Fibroblast of gingiva (primary cell): ENCODE measurements around the gene CHN1.

ENCODE experiments used
- DNase-seq: peaks from one replicate; pipeline ENCODE4 v3.0.0-alpha.2; 2011; ENCODE audit warnings: low read depth

CHN1 gene

DNA sequence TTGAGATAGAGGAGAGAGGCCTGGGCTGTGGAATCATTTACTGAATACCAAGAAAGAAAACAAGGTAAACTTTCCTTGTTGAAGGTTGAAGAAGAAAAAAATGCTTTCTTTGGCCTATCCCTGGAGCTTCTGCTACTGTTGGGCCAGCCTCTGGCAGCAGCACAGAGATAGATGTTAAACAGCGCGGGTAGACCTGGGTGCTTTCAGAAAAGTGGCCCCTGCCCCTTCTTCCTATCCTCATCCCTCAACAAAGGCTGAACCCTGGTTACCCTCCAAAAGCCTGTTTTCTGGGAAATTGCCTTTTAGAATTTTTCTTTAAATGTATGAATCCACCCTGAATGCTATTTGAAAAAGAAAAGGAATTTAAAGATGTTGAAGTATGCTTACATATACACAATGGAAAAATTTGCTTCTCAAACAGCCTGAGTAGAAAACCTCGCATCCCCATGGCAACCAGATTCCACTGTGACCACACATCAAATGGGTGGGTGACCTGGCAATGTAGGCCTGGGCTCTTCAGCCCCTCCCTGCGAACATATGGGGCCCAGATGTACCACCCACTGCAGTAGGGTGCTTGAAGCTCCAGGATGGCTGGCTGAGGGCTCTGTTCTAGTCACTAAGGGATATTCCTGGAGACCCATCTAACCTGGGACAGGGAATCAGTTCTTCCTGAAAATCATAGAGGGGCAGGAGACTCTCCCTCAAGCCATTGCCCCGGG is 217.5 kb downstream of the CHN1 start:
- peak; percentile 100 for DNase-seq

DNA sequence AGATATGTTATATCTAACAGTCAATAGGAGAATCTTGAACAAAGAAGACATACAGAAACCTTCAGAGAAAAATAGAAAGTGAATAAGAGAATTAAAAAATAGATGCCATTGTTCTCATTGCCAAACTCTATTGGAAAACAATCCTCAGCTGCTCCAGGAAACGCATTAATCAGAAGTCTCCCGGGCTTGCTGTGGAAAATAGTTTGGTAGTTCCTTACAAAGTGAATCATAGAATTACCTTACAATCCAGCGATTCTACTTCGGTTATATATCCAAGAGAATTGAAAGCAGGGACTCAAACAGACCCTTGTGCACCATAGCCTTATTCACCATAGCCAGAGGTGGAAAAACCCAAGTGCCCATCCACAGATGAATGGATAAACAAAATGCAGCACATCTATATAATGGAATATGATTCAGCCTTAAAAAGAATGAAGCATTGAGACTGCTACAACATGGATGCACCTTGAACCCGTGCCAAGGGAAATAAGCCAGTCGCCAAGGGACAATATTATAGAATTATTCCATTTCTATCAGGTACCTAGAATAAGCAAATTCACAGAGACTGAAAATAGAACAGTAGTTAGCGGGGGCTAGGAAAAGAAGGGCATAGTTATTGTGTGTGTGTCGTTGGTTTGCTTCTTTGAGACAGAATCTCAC is 219.0 kb downstream of the CHN1 start:
- peak; percentile 56 for DNase-seq

DNA sequence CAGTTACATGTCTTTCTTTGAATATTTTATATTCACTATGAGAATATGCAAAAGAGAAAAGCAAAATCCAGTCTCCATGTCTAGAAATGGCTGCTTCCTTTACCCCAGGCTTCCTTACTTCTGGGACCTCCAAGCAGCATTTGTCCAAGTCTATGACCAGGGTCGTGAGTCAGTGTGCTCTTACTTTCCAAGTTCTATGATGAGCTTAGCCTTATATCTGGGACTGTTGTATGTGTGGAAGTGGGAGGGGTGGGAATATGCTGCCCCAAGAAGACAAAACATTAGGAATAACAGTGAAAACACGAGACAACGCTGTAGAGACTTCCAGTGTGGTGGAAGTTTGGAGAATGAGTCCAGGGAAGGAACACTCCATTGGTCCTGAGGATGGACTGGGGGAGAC is 219.7 kb downstream of the CHN1 start:
- no peak for DNase-seq

DNA sequence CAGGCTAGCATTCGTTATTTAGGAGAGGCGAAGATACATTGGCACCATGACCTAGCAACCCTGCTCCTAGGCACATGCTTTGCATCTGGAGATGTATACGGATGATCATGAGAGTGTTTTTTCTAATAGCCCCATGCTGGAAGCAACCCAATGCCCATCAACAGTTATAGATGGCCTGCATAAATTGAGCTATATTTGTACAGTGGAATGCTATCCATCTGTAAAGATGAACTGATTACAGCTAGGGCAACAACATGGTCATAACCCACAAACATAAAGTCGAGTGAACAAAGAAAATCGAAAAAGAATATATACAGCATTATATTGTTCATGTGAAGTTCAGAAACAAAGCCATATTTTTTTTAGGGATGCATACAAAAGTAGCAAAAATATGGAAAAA is 220.3 kb downstream of the CHN1 start:
- DNase-seq = no peak

DNA sequence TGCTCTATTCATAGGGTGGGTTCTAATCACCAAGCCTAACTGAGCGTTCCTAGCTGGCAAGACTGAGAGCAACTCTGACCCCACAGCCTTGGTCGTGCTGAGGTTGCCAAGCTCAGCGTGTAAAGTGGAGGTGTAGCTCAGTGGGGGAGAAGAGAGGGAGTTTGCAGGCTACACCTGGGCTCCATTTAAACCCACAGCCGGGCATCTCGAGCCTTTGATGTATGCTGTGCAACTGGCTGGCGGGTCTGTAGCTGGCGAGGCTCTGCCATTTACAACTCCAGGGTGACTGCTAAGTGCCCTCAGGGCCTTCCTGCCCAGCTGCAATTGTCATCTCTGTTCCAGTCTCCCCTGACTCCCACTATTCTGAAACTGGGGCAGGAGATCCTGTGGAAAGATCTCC is 220.9 kb downstream of the CHN1 start:
- DNase-seq = no peak

DNA sequence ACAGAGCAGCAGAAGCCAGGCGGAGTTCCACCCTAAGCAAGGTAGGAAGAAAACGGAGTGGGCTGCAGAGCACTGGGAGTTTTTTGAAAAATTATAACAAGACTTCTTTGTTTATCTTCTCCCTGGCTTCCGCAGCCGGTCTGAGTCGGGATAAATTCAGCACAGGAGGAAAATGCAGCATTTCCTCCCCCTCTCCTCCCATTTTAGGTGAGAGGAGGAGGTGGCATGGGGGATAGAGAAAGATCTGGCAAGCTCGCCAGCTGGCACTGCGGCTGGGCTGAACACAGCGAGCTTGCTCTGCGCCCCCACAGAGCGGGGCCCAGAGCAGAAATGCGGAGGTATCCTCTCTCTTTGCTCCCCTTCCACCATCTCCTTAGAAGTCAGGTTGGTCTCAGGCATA is 223.2 kb downstream of the CHN1 start:
- DNase-seq = no peak

DNA sequence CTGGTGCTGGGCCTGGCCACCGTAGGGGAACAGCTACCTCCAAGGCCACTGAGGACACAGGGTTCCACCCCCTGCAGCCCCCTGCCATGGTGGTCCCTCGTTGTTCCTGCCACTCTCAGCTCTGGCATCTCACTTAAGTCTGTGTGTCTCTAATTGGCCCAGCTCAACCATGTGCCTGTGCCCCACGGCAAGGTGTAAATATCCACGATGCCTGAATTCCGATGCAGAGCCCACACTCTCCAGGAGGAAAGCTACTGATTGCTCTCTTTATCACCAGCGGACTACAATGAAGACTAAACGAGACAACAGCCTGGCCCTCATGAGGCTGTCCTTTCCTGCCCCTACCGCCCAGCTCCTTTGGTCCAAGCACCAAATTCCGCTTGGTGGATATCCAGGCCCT is 223.9 kb downstream of the CHN1 start:
- DNase-seq = no peak

DNA sequence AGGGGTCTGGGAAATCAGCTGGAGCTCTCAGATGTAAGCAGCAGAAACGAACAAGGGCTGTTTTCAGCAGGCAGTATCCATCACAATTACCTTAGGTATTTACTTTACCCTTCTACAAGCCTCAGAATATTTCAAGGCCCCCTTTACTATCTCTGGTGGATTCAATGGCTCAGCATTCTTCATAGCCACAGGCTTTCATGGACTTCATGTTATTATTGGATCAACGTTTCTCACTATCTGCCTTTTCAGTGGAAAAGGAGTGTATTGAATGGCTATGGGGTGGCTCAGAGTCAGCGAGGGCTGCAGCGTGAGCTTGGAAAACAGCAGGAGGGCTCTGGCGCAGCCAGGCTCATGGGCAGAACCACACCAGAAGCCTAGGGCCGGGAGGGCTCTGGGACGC is 224.3 kb downstream of the CHN1 start:
- no peak for DNase-seq

DNA sequence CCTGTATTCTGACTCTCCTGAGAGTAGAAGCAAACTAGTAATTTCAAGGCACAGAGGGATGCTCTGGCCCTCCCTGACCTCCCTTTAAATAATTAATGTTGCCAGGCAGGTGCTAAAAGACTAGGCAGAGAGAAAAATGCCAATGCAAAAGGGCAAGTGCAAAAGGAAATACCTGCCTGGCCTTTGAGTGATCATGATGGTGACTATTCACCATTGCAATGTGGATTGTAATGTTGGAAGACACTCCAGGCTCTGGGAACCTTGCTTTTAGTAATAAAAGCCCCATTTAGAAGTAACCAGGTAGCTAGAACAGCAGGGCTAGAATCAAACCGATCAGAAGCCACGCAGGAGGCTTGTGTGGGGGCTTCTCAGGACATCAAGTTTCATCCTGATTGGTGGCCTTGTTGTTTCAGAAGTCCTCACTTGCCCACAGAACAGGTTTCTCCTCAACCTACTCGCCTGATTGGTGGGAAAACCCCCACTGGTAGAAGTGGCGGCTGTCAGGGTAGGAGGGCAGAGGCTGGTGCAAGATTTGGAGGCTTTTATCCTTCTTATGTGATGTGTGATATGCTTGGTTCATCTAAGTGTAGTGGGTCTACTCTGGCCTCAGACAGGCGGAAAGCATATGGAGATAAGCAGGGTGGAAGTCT is 224.9 kb downstream of the CHN1 start:
- DNase-seq = no peak

DNA sequence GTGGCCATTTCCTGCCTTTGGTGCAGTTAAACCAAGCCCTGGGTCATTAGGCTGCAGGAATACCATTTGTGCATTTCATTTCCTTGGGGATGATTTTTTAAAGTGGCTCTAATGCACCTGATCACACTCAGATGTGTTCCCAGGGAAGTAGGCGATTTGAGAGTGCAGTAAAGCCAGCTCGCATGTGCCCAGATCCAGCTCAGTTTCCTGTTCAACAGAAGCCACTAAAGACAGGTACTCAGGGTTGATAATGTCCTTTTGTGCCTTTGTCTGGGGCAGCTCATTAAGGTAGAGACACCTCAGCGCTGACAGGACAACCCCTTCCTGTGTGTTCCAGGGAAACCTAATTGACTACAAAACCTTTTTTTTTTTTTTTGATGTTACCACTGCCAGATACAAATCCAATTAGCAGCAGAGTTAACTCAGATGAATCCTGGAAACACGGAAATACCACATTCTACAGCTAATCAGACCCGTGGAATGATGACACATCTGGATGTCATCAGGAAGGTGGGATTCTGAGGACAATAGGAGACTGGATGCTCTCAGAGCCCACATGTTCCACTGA is 225.7 kb downstream of the CHN1 start:
- DNase-seq = no peak

DNA sequence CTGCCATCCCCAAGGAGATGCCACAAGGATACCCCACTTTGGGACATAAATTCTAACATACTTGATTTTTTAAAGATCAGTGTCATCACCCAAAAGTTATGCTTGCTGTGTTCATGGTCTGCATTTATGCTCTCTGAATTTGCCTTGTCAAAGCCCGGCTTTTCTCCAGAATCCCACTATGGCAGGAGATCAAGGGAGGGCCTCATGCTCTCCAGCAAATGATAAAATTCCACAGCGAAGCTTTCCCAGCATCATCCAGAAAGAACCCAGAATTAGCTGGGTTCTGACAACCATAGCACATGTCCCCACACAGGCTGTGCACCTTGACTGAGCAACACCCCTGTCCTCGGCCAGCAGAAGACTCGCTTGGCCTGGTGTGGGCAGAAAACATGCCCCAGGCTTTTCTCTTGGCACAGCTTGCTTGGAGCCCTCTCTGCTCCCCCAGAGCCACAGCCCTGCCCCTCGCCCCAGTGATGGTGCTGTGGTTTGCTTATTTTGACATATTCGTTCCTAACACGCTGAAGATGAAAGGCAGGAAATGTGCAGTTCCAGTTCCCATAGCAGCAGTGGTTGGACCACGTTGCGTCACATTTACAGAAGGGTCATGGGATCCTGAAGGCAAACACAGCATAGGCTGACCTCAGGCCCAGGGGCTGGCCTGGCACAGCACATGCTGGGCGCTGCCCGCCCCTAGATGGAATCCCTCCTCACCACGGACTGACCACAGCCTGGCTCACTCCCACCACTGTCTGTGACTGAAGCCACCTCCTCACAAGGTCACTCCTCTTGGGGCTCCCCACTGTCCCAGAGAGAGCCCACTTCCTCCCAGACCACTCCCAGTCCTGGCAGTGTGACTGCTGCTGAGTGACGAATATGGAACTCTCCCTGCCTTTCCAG is 226.8 kb downstream of the CHN1 start:
- DNase-seq = peak; percentile 100

DNA sequence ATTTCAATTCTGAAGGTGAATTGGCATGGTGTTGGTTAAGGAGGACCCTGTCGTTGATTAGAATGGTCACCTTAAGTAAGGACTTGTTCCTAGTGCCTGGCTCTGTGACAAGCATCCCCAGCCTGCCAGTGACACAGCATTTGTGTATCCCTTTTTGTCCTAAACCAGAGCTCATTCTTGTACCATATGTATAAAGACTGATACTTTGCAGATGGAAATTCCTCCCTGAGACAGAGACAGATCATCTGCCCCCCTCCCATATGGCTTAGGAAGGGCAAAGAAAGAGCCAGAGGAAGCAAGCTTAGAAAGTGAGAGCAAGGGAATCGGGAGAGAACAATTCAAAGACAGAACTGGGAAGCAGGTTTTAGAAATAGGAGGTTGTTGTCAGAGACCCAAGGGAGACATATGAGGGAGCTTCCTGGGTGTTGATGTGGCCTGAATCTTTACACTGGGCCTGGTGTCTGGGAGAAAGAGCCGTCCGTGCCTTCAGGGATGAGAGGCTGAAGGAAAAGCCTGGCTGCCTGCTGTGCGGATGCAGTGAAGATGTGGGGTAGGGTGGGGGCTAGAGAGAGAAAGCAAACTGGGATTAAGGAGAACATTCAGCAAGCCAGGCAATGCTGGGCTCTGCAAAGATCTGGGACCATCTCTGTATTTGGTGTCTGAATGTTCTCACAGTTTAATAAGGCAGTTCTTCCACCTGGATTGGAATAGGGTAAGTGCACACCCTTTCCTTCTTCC is 227.7 kb downstream of the CHN1 start:
- no peak for DNase-seq

DNA sequence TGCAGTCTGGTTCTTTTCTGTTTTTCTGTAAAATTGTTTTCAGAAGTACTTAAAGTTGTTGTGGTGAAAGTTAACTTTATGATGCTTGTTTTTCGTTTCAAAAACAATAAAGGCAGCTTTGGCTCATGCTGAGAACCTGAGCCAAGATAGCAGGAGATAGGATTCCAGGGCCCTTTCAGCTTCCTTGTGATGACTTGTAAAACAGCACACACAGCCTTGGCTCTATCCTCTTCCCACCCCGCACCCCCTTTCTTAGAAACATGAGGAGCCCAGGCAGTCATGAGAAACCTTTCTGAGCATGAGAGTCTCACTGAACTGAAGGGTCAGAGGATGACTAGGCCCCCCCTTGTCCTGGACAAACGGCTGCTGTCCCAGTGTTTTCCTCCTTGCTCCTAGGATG is 228.5 kb downstream of the CHN1 start:
- DNase-seq = no peak

DNA sequence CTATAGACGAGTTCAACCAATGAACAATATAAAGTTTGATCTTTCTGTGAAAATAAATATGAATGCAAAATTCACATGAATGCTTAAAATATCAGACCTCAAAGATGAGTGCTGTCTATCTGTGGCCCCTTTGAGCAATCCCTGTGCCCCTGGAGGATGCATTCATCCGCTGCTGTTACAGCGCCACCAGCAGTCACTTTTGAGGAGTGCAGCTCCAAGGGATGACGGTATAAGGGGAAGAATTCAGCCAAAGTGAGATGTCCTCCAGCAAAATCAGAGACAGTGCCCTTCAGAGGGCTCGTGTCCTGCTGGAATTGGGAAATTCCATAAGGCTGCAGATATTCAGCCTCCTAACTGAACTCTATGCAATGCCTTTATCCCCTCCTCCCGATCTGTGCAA is 229.0 kb downstream of the CHN1 start:
- no peak for DNase-seq

DNA sequence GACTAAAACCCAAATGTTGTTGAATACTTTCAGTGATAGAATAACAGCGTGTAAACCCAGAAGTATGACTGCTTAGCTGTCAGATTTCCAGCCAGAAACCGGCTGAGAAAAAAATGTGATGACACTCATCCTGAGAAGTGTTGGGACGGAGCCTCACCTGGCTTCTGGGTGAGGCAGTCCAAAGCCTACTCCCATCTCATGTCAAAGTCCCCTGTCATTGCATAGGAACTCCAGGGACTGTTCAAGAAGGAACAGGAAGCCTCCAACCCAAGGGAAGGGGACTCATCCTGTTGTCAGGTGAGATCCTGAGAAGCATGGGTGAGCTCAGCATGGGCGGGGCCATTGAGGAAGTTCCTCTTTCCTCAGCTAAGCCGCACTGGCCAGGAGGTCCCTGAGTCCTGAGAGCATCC is 229.6 kb downstream of the CHN1 start:
- DNase-seq = no peak

DNA sequence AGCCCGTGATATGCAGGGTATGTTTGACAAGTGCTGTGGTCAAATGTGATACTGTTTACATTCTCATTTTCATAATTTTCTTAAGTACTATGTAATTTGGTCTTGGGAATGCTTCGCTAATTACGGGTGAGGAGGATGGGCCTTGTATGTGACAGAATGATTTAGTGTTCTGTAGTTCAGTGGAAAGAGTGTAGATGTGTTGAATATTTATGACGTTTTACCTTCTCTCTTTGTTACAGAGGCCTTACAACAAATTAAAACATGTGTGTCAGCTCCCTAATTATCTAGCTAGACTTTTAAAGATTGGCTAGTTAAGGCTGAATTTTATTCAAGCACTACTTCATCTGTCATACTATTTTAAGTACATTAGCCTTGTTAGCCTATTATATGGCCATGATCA is 230.3 kb downstream of the CHN1 start:
- no peak for DNase-seq

DNA sequence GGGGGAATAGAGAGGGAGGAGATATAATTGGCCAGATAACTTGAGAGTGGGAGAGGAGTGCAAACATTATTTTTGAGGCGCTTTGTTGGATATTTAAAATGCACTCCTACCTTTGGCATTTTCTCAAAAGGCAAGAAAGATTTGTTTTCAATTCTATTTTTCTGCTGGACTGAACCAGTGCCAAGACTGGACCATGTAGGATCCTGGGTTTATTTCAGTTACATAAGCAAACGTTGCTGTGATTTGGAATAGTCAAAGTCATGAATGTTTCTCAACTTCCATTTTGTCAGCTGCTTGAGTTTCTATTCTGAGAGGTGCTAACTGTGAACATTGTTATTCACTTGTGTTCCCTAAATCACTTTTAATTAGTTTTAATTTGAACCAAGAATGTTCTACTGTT is 232.0 kb downstream of the CHN1 start:
- DNase-seq = no peak

DNA sequence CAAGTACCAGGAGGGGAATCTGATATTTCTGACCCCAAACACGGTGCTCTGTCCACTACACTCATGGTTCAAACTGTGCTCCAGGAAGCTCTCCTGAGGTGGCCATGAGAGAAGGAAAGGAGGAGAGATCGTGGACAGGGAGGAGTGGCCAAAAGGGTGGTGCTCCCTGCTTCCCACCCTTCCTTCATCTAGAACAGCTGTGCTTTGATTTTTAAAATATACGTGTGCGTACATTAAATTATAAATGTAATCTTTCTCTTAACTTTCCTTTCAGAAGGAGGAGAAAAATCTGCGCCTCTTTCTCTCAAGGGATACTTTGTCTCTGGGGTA is 232.7 kb downstream of the CHN1 start:
- DNase-seq = no peak

DNA sequence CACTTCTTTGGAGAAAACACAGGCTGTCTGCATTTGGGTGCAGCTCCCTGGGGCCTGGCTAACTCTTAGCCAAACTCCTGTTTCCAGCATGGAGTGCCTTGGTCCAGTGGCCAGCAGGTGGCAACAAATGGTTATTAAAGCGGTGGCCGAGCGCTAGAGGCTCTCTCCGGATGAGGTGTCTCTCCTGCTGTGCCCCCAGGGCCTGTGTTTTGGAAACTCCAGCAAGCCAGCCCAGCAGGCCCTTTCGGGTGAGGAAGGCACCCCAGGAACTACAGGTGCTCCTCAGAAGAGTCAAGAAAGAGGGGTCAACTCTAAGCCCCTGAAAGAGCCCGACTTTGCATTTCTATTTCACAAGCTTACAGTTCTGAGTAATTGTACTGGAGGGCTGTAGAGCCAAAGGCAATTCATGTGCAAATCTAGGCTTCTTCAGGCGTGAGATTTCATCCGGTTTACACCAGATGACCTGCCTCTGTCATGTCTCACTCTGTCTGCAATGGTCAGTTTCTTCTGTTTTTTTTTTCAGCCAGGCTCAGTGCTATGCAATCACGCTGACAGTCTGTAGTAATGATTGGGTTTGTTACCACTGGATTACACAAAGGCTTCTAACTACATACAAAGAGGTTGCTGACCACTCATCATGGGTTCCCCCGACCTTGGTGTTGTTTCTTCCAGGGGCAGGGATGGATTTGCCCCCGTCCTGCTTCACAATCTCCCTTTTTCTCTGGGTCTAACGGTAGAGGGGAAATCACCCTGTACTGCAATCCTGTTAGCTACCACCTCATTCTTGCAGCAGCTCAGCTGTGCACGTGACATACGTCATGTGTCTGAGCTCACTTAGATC is 233.3 kb downstream of the CHN1 start:
- DNase-seq = peak; percentile 80

DNA sequence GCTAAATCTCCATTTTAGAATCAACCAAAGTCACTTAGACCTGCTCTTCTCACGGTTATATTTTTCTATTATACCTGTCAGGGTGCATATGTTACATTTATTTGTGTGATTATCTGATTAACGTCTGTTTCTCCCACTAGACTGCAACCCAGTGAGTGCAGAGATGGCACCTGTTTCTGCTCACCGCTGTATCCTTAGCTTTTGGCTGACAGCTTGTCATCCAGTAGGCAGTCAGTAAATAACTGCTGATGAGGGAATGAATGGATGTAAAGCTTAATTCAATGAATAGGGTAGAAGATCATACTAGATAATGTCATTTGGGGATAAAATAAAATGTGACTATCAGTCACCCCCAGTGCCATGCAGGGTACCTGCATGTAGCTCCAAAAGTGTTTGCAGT is 234.0 kb downstream of the CHN1 start:
- DNase-seq = no peak

DNA sequence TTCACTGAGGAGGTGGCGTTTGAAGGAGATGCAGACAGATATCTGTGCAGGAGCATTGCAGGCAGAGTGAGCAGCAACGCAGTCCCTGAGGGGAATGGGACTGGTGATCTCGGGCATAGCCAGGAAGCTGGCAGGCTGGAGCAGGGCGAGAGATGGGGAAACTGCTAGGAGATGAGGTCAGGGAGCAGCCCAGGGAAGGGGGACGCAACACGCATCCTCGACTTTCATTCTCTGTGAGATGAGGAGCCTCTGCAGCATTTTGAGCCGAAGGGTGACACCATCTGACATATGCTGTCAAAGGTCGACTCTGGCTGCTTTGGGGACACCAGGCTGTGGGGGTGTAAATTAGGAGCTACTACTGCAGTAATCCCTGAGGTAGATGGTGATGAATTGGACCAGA is 236.6 kb downstream of the CHN1 start:
- DNase-seq = no peak
